ENCODE data around the gene NNMT.

The NNMT gene

DNA sequence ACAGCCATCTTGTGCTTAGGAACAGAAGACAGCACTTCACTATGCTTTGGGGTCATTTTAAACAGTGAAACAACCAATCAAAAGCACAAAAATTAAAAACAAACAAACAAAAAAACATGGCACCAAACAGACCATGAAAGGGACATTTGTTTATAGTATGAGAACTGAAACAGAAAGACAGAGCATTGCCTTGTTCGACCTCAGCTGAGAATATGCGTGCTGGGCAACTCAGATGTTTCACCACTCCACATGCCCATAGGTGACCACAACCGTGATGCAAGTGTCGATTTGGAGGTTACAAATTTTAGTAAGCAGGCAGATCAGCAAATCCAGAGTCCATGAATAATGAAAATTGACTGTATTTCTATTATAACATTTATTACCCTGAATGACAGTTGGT, 30.0 kb downstream of the NNMT start:
- H3K9ac ChIP-seq (ENCODE audit: low read length): no peak overlapping the region

DNA sequence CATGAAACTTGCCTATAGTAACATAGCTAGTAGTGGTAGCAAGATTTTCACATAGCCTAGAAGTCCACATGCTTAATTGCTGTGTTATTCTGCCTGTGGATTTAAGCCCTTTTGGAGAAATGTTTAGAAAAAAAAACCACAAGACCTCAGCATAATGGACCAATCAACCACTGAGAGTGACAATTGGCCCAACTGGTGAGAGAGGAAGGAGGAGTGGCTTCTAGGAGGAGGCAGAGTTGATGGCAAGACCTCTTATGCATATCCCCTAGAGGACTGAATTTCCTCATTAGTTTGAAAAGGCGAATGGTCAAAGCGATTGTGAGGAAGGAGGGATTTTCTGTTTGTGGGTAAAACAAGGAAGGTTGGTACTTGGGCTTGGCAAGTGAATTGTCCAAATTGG, 30.6 kb downstream of the NNMT start:
- Histone ChIP-seq H3K9ac (ENCODE audit: low read length) (no peak overlapping the region), H3K4me3 (ENCODE audit: low read length) (no peak overlapping the region), H3K9me2 (replicated peaks; ENCODE audit: insufficient read depth, low read length) (no peaks in the 10 kb centered on the region), H4K20me1 (ENCODE audit: insufficient read depth, low read length) (no peaks in the 10 kb centered on the region), H3K79me2 (ENCODE audit: low read length) (no peaks in the 10 kb centered on the region), H3K27ac (ENCODE audit: low read length) (peak overlapping the region; percentile 40; the same call in 1 of the 2 replicates), H3F3A (ENCODE audit: insufficient read depth, low read length) (0 out of 2 replicates have a peak, but pooled peaks cover 3% of the 10 kb centered on the region), H3K9me3 (replicated peaks; ENCODE audit: insufficient read depth, low read length) (no peaks in the 10 kb centered on the region), H2AFZ (ENCODE audit: low read length) (no peak overlapping the region), H3K4me2 (ENCODE audit: low read depth, low read length) (peak overlapping the region; percentile 23; the same call in 1 of the 2 replicates), H3K4me1 (ENCODE audit: low read length) (peaks cover 11% of the 10 kb centered on the region), H3K36me3 (replicated peaks; ENCODE audit: insufficient read depth, low read length) (no peaks in the 10 kb centered on the region), H3K27me3 (replicated peaks; ENCODE audit: insufficient read depth, low read length) (no peaks in the 10 kb centered on the region)
- TF ChIP-seq EZH2 (optimal IDR thresholded peaks at IDR 0.05; ENCODE audit: low read depth, low read length) (no peak), EZH2phosphoT487 (IDR thresholded peaks at IDR 0.05; ENCODE audit: low read length) (no peak)
- TF ChIP-seq, protein P1, sequence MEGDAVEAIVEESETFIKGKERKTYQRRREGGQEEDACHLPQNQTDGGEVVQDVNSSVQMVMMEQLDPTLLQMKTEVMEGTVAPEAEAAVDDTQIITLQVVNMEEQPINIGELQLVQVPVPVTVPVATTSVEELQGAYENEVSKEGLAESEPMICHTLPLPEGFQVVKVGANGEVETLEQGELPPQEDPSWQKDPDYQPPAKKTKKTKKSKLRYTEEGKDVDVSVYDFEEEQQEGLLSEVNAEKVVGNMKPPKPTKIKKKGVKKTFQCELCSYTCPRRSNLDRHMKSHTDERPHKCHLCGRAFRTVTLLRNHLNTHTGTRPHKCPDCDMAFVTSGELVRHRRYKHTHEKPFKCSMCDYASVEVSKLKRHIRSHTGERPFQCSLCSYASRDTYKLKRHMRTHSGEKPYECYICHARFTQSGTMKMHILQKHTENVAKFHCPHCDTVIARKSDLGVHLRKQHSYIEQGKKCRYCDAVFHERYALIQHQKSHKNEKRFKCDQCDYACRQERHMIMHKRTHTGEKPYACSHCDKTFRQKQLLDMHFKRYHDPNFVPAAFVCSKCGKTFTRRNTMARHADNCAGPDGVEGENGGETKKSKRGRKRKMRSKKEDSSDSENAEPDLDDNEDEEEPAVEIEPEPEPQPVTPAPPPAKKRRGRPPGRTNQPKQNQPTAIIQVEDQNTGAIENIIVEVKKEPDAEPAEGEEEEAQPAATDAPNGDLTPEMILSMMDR (IDR thresholded peaks at IDR 0.05; ENCODE audit: low read length): no peak
- no peak for DNase-seq

More for the DNA sequence above, 30.0 kb downstream of the NNMT start:
- Histone ChIP-seq H2AFZ (ENCODE audit: low read length) (no peak overlapping the region), H3K4me1 (ENCODE audit: low read length) (peaks cover 11% of the 10 kb centered on the region), H3F3A (ENCODE audit: insufficient read depth, low read length) (0 out of 2 replicates have a peak, but pooled peaks cover 3% of the 10 kb centered on the region), H3K4me3 (ENCODE audit: low read length) (no peak overlapping the region), H4K20me1 (ENCODE audit: insufficient read depth, low read length) (no peaks in the 10 kb centered on the region), H3K9me2 (replicated peaks; ENCODE audit: insufficient read depth, low read length) (no peaks in the 10 kb centered on the region), H3K27ac (ENCODE audit: low read length) (peak overlapping the region; percentile 40; the same call in 1 of the 2 replicates), H3K4me2 (ENCODE audit: low read depth, low read length) (peak overlapping the region; percentile 23; the same call in 1 of the 2 replicates), H3K27me3 (replicated peaks; ENCODE audit: insufficient read depth, low read length) (no peaks in the 10 kb centered on the region), H3K79me2 (ENCODE audit: low read length) (no peaks in the 10 kb centered on the region), H3K9me3 (replicated peaks; ENCODE audit: insufficient read depth, low read length) (no peaks in the 10 kb centered on the region), H3K36me3 (replicated peaks; ENCODE audit: insufficient read depth, low read length) (no peaks in the 10 kb centered on the region)
- peak; percentile 69 for DNase-seq
- TF ChIP-seq, protein P1 (IDR thresholded peaks at IDR 0.05; ENCODE audit: low read length): no peak
- TF ChIP-seq EZH2phosphoT487 (IDR thresholded peaks at IDR 0.05; ENCODE audit: low read length): no peak
- no peak for TF ChIP-seq EZH2 (optimal IDR thresholded peaks at IDR 0.05; ENCODE audit: low read depth, low read length)

DNA sequence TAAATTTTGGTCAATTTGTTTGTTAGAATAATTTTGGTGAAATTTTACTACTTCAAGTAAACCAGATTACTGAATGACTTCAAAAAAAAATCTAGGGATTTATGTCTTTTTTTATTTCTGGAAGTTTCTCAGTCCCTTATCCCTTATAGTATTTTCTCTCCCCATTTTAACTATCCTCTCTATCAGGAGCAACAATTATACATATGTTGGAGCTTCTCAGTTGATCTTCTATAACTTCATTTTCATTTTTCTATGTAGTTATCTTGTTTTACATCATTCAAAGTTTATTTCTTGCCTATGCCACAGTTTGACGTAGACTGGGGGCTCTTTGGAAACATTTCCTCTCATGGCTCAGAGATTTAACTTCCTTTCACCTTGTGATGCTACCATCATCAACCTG, 34.2 kb downstream of the NNMT start:
- TF ChIP-seq EZH2 (optimal IDR thresholded peaks at IDR 0.05; ENCODE audit: low read depth, low read length) (no peak), EZH2phosphoT487 (IDR thresholded peaks at IDR 0.05; ENCODE audit: low read length) (no peak)
- TF ChIP-seq, protein P1 (IDR thresholded peaks at IDR 0.05; ENCODE audit: low read length): no peak
- no peaks in the 10 kb centered on the region for H3K9me3 ChIP-seq (replicated peaks; ENCODE audit: insufficient read depth, low read length)
- no peak for DNase-seq

More for the DNA sequence above, 34.2 kb downstream of the NNMT start:
- peaks cover 9% of the 10 kb centered on the region; the same call in 1 of the 2 replicates for H3F3A ChIP-seq (ENCODE audit: insufficient read depth, low read length)
- no peak overlapping the region for H3K9ac ChIP-seq (ENCODE audit: low read length)
- no peak overlapping the region for H3K4me3 ChIP-seq (ENCODE audit: low read length)
- H3K36me3 ChIP-seq (replicated peaks; ENCODE audit: insufficient read depth, low read length): no peaks in the 10 kb centered on the region
- H4K20me1 ChIP-seq (ENCODE audit: insufficient read depth, low read length): no peaks in the 10 kb centered on the region
- peaks cover 23% of the 10 kb centered on the region for H3K4me1 ChIP-seq (ENCODE audit: low read length)
- no peaks in the 10 kb centered on the region for H3K79me2 ChIP-seq (ENCODE audit: low read length)
- H3K9me2 ChIP-seq (replicated peaks; ENCODE audit: insufficient read depth, low read length): no peaks in the 10 kb centered on the region
- H2AFZ ChIP-seq (ENCODE audit: low read length): no peak overlapping the region
- no peak overlapping the region for H3K27ac ChIP-seq (ENCODE audit: low read length)
- no peak overlapping the region for H3K4me2 ChIP-seq (ENCODE audit: low read depth, low read length)
- H3K27me3 ChIP-seq (replicated peaks; ENCODE audit: insufficient read depth, low read length): no peaks in the 10 kb centered on the region
